Left ventricle myocardium inferior (tissue), 1 donor: ENCODE measurements around the gene GAB2. TPM values are rescaled to one million over a fixed set of nuclear protein-coding genes. Genes with fewer than 3 reads are reported as not detected.
A peak's percentile ranks its signal among the peaks of the same experiment; 100 is the strongest.

Experiments
- DNase-seq: peaks from one replicate; pipeline ENCODE4 v3.0.0-alpha.2; 2020
- H3K27ac ChIP-seq: fragments of 200-600 bp; replicated peaks from 2 replicates; pipeline ENCODE4 v1.8.0; 2021
- H3K27me3 ChIP-seq: fragments of 200-600 bp; 2 replicates; pipeline ENCODE4 v1.8.0; 2021; ENCODE audit warnings: low read depth
- H3K36me3 ChIP-seq: fragments of 200-600 bp; 2 replicates; pipeline ENCODE4 v1.8.0; 2021
- H3K4me1 ChIP-seq: fragments of 200-600 bp; 2 replicates; pipeline ENCODE4 v1.8.0; 2021
- H3K4me3 ChIP-seq: fragments of 200-600 bp; 2 replicates; pipeline ENCODE4 v1.8.0; 2021; ENCODE audit warnings: mild to moderate bottlenecking, moderate library complexity
- H3K9me3 ChIP-seq: fragments of 200-600 bp; replicated peaks from 2 replicates; pipeline ENCODE4 v1.8.0; 2021
- CTCF ChIP-seq: fragments of 200-600 bp; IDR thresholded peaks from 2 replicates; pipeline ENCODE4 v1.8.0; 2021; ENCODE audit warnings: antibody characterized with exemption, mild to moderate bottlenecking, borderline replicate concordance
- intact Hi-C: fragments of 100-400 bp; cut with micrococcal nuclease; formaldehyde crosslinking; loops from one replicate; pipeline ENCODE4 v1.11.0; 2022
- total RNA-seq: library from RNA; stranded (reverse); fragmentation: NEBNext Ultra II Directional; extraction: Animal tissue kit (Norgen Biotek cat#: 25700); gene quantifications from one replicate; pipeline ENCODE4 v1.2.1, GENCODE V29; 2021
- donor health status: DM: no; HTN: yes; CAD: no; lungs with severe emphysema.

GAB2 gene
- total RNA-seq, 1 donor from 2014 or later = 27.4 TPM

GRCh38 chr11:78270971-78271370 is 146.6 kb downstream of the GAB2 start:
- peaks cover 33% of the 10 kb centered on the region for H3K4me1 ChIP-seq
- peaks cover 14% of the 10 kb centered on the region for H3K9me3 ChIP-seq
- no peak overlapping the region for H3K4me3 ChIP-seq
- intact Hi-C loops = no loop called here
- TF ChIP-seq CTCF = no peak
- H3K27me3 ChIP-seq = no peaks in the 10 kb centered on the region
- H3K36me3 ChIP-seq = peaks cover 26% of the 10 kb centered on the region
- no peak for DNase-seq
- no peak overlapping the region for H3K27ac ChIP-seq

GRCh38 chr11:78269806-78270205 is 147.8 kb downstream of the GAB2 start:
- DNase-seq = no peak
- H3K27me3 ChIP-seq = no peaks in the 10 kb centered on the region
- intact Hi-C loops = no loop called here
- H3K4me3 ChIP-seq = no peak overlapping the region
- peak overlapping the region; percentile 76 for H3K27ac ChIP-seq
- peaks cover 33% of the 10 kb centered on the region for H3K4me1 ChIP-seq
- H3K36me3 ChIP-seq = peaks cover 26% of the 10 kb centered on the region
- TF ChIP-seq CTCF = no peak
- H3K9me3 ChIP-seq = peaks cover 14% of the 10 kb centered on the region

- Histone ChIP-seq H3K4me3 (no peak overlapping the region), H3K27ac (peak overlapping the region; percentile 76), H3K4me1 (peaks cover 33% of the 10 kb centered on the region), H3K36me3 (peaks cover 18% of the 10 kb centered on the region), H3K9me3 (peaks cover 14% of the 10 kb centered on the region), H3K27me3 (no peaks in the 10 kb centered on the region)
- intact Hi-C loops = no loop called here
- peak; percentile 51 for DNase-seq
- no peak for TF ChIP-seq CTCF
Measured at GRCh38 chr11:78268591-78269410, 148.8 kb downstream of the GAB2 start.

GRCh38 chr11:78266451-78266850 is 151.2 kb downstream of the GAB2 start:
- no peak overlapping the region for H3K4me3 ChIP-seq
- H3K9me3 ChIP-seq = no peaks in the 10 kb centered on the region
- no peak for DNase-seq
- H3K36me3 ChIP-seq = no peaks in the 10 kb centered on the region
- H3K27ac ChIP-seq = peak overlapping the region; percentile 37
- intact Hi-C loops = no loop called here
- TF ChIP-seq CTCF = no peak
- peaks cover 50% of the 10 kb centered on the region for H3K4me1 ChIP-seq
- no peaks in the 10 kb centered on the region for H3K27me3 ChIP-seq

- DNase-seq = no peak
- no peak overlapping the region for H3K4me3 ChIP-seq
- H3K27ac ChIP-seq = no peak overlapping the region
- no peaks in the 10 kb centered on the region for H3K36me3 ChIP-seq
- H3K4me1 ChIP-seq = peaks cover 59% of the 10 kb centered on the region
- TF ChIP-seq CTCF = no peak
- intact Hi-C loops = no loop called here
- H3K27me3 ChIP-seq = no peaks in the 10 kb centered on the region
- H3K9me3 ChIP-seq = no peaks in the 10 kb centered on the region
Measured at GRCh38 chr11:78265326-78265725, 152.3 kb downstream of the GAB2 start.
